Neural crest cell (in vitro differentiated cells): ENCODE data around the gene SLC9A3. TPM values are rescaled to one million over a fixed set of nuclear protein-coding genes. Genes with fewer than 3 reads are reported as not detected.

Experiments used
- DNase-seq: peaks from one replicate; pipeline ENCODE4 v3.0.0; 2021; ENCODE audit warnings: low read depth, mixed read lengths, low spot score
- H3K27ac Mint-ChIP-seq: one replicate; pipeline ENCODE4 v1.8.0; 2021; ENCODE audit warnings: mild to moderate bottlenecking, mixed read lengths; ENCODE audit not compliant: unreplicated experiment
- H3K27me3 Mint-ChIP-seq: 2 replicates; pipeline ENCODE4 v1.8.0; 2021; ENCODE audit warnings: low read depth, mild to moderate bottlenecking, mixed read lengths
- H3K36me3 Mint-ChIP-seq: 2 replicates; pipeline ENCODE4 v1.8.0; 2021; ENCODE audit warnings: low read depth, mild to moderate bottlenecking, mixed read lengths
- H3K4me1 Mint-ChIP-seq: 2 replicates; pipeline ENCODE4 v1.8.0; 2021; ENCODE audit warnings: mixed read lengths
- H3K4me3 Mint-ChIP-seq: one replicate; pipeline ENCODE4 v1.8.0; 2021; ENCODE audit warnings: mild to moderate bottlenecking, mixed read lengths
- H3K9me3 Mint-ChIP-seq: 2 replicates; pipeline ENCODE4 v1.8.0; 2021; ENCODE audit warnings: mixed read lengths
- total RNA-seq: library from RNA; stranded (reverse); gene quantifications from 2 replicates; pipeline ENCODE4 v1.2.1, GENCODE V29; 2021
- TF ChIP-seq, protein P1 (sequence below): fragments of 200-600 bp; sonication (generic); conservative IDR thresholded peaks from 2 replicates; pipeline ENCODE4 v1.5.0; 2021; ENCODE audit warnings: antibody characterized with exemption, mild to moderate bottlenecking

Gene SLC9A3
- total RNA-seq, 1 donor from 2014 or later: 1.5 TPM

DNA sequence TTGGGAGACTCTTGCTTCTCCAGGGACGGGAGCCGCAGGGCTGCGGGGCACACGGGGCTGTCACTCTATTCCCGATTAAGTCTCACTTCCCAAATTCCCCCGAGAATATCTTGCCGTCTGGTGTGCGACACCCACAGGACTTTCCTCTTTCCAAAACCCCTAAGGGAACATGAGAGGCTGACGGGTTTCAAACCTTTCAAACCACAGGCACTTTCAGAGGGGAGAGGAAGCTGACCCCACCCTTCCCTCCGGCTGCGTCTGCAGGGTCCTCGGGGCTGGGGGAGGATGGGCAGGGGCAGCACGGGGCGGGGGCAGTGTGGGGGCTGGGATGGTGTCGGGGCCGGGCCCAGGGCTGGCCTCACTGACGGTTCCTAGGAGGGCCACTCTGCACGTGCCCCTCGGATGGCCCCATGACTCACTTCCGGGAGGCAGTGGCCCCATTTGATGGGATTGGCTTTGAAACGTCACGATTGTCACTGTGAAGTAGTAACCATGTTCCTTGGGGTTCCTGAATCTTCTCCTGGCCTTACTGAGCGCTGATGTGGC, 38.2 kb downstream of the SLC9A3 start:
- DNase-seq: no peak

DNA sequence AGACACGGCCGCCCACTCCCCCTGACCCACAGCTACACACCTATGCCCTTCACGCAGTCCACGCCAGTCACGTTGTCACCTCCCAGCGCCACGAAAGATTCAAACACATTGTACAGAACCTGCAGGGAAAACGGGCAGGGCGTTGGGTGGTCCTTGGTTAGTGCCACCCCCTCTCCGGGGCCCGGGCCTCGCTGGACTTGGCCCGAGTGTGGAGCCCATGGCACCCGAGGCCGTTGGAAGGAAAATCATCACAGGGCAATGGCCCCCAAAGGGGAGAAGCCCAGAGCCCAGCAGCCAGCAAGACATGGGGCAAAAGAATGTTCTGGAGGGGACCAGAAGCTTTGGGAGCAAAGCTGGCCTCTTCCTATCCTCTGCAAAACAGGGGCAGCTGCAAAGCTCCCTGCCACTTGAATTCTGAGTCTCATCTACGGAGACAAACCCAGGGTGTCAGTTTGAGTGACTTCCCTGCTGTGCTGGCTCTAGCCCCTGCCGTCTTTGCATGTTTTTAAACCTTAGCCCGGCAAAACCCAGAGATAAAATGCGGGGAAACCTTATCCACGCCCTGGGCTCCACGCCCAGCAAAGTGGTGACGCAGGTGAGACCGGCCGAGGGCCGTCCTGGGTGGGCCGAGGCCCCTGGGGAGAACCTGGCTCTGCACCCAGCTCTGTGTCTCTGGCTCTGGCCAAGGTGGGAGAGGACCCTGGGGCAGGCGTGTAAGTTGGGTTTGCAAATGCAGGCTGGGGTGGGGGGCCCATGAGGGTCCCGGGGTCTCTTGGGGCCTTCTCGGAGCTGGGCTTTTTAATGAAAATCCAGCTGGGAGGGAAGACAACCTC, 38.9 kb downstream of the SLC9A3 start:
- H3K27me3 Mint-ChIP-seq: no peaks in the 10 kb centered on the region
- TF ChIP-seq, protein P1, sequence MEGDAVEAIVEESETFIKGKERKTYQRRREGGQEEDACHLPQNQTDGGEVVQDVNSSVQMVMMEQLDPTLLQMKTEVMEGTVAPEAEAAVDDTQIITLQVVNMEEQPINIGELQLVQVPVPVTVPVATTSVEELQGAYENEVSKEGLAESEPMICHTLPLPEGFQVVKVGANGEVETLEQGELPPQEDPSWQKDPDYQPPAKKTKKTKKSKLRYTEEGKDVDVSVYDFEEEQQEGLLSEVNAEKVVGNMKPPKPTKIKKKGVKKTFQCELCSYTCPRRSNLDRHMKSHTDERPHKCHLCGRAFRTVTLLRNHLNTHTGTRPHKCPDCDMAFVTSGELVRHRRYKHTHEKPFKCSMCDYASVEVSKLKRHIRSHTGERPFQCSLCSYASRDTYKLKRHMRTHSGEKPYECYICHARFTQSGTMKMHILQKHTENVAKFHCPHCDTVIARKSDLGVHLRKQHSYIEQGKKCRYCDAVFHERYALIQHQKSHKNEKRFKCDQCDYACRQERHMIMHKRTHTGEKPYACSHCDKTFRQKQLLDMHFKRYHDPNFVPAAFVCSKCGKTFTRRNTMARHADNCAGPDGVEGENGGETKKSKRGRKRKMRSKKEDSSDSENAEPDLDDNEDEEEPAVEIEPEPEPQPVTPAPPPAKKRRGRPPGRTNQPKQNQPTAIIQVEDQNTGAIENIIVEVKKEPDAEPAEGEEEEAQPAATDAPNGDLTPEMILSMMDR: no peak
- H3K9me3 Mint-ChIP-seq: no peaks in the 10 kb centered on the region
- H3K4me1 Mint-ChIP-seq: no peaks in the 10 kb centered on the region
- no peaks in the 10 kb centered on the region for H3K36me3 Mint-ChIP-seq
- no peak overlapping the region for H3K27ac Mint-ChIP-seq
- no peak for DNase-seq
- no peak overlapping the region for H3K4me3 Mint-ChIP-seq

More for the DNA sequence above, 38.2 kb downstream of the SLC9A3 start:
- Mint-ChIP-seq H3K9me3 (no peaks in the 10 kb centered on the region), H3K4me3 (no peak overlapping the region), H3K27me3 (peaks cover 4% of the 10 kb centered on the region), H3K36me3 (no peaks in the 10 kb centered on the region), H3K27ac (no peak overlapping the region), H3K4me1 (no peaks in the 10 kb centered on the region)
- TF ChIP-seq, protein P1: no peak

DNA sequence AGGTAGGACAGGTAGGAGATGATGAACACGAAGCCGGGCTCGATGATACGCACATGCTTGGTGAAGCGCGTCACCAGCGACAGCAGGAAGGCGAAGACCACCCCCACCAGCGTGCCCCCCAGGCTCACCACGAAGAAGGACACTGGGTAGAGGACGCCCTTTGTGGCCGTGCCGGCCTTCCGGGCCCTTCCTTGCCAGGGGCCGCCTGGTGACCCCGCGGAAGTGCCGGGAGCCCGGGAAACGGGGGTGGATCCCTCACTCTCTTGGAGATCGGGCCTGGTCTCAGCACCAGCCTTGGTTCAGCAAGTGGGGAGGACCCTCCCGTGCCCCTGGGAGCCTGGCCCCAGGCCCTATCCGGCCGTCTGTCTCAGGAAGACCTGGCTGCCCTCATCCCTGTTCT, 39.7 kb downstream of the SLC9A3 start:
- Mint-ChIP-seq H3K27me3 (no peaks in the 10 kb centered on the region), H3K9me3 (no peaks in the 10 kb centered on the region), H3K27ac (no peak overlapping the region), H3K4me1 (no peaks in the 10 kb centered on the region), H3K36me3 (no peaks in the 10 kb centered on the region), H3K4me3 (no peak overlapping the region)
- TF ChIP-seq, protein P1: no peak
- no peak for DNase-seq

- TF ChIP-seq, protein P1: no peak
- H3K4me1 Mint-ChIP-seq: no peaks in the 10 kb centered on the region
- no peaks in the 10 kb centered on the region for H3K27me3 Mint-ChIP-seq
- no peaks in the 10 kb centered on the region for H3K9me3 Mint-ChIP-seq
- DNase-seq: no peak
- H3K4me3 Mint-ChIP-seq: no peak overlapping the region
- H3K27ac Mint-ChIP-seq: no peak overlapping the region
- H3K36me3 Mint-ChIP-seq: no peaks in the 10 kb centered on the region
Measured at GRCh38 chr5:483434-484140, 40.7 kb downstream of the SLC9A3 start.

GRCh38 chr5:483011-483410, 41.2 kb downstream of the SLC9A3 start:
- Mint-ChIP-seq H3K36me3 (no peaks in the 10 kb centered on the region), H3K4me3 (no peak overlapping the region), H3K9me3 (no peaks in the 10 kb centered on the region), H3K4me1 (no peaks in the 10 kb centered on the region), H3K27me3 (no peaks in the 10 kb centered on the region), H3K27ac (no peak overlapping the region)
- DNase-seq: no peak
- TF ChIP-seq, protein P1: no peak
